Measurements from ENCODE around the gene ABLIM1.

ABLIM1 gene

DNA sequence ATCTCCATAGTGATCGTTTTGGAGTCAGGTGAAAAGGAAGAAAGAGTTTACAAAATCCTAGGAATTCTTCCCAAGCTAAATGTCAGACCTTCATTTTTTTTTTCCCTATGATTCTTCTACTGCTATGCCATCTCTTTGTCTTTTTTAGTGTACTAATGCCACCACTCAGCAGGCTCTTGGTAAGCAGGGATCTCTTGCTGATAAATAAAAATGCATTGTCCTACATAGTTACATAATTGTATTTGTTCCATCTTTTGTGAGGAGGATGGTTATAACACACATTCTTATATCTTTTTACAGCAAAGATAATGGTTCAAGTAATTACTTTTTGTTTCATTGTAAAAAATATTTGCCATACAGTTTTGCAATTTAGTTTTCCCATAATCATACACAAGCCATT lies 217.0 kb downstream of the ABLIM1 start:
- no peak for DNase-seq

DNA sequence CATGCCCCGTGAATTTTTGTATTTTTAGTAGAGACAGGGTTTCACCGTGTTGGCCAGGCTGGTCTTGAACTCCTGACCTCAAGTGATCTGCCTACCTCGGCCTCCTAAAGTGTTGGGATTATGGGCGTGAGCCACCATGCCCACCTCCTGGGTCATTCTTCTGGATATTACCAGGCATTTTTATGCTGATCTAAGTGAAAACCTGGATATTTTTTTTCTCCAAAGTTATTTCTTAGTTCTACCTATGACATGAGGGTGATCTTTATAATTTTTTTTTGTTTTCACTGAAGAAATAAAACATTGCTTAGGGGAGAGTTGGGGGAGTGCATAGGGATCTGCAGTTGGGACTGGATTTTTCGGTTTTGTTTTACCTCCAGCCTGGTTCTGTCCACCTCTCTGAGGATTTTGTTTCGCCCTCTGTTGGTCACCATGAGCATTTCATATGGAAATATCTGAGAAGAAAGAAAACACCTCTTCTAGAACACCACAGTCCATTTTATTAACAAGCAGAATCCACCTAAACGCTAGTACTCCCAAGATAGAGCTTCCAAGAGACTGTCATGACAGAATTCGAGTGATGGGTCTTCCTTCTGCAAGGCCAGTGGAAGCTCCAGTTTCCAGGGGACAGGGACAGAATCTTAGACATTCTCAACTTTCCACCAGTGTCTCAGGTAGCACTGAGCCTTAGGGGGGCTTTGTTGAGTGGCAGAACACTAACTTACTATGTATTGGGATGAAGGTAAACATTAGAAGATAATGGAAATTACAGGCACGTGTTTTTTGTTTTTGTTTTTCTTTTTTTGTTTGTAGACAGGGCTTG lies 220.4 kb downstream of the ABLIM1 start:
- DNase-seq: no peak

DNA sequence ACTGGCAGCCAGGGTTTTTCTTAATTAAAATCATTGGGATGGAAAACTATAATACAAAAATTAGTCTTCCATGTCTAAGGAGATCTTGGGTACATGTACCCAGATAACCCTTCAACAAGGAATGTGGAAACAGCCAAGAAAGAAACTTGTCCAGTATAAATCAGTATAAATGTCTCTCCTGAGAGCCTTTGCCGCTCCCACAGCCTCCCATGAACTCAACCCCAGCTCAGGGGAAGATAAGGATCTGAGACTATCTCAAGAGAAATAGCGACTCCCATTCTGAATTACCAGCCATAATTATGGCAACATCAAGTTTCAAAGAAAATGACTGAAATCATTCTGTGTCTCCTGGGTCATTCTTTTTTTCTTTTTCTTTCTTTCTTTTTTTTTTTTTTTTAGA lies 221.1 kb downstream of the ABLIM1 start:
- DNase-seq: no peak

DNA sequence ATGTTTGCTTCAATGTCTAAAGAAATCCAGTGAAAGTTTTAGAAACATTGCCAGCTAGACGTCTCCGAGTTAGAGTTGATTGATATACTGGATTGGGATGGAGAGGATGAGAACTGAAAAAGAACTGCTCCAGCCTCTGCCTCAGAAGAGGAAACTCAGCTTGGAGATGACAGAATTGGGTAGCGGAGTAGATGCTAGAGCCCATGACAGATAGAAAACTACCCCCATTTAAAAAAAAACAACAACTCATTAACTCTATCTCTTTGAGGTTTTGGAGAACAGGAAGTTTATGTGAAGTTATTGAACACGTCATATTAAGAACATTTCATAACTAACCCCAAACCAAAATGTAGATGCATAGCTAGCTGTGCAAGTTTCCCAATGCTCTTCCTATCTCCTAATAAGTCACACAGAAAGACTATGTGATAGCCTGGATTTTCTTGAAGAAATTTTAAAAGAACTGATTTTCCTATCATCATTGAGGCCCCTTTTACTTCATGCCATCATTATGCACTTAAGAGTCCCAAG lies 225.4 kb downstream of the ABLIM1 start:
- no peak for DNase-seq

DNA sequence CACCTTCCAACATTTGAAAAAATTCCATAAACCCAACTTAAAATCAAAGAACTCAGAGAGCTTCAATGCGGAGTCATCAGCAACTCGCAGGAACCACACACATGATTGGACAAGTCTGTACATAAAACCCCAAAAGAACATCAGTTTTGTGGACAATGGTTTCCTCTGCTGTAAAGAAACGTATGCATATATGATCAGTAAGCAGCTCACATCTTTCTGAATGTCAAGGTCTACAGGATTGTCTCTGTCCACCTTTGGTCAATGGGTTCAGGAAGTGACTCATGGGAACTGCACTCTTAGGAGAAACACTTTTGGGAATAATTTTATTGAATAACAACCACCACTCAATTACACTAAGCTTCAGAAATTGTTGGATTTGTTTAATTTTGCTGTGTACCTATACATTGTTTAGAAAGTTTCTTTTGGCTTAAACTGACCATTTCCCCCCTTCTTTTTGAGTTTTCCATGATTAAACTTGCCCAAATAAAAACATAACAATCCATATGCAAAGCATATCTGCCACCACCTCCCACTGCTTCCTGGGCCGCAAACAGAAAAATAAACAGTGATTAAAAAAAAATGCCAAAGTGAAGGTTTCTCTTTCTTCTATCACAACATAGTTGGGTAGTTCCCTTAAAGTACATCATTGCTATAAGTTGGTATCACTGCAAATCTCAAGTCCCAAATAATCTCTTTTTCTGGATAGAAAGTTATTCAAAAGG lies 226.5 kb downstream of the ABLIM1 start:
- DNase-seq: no peak

DNA sequence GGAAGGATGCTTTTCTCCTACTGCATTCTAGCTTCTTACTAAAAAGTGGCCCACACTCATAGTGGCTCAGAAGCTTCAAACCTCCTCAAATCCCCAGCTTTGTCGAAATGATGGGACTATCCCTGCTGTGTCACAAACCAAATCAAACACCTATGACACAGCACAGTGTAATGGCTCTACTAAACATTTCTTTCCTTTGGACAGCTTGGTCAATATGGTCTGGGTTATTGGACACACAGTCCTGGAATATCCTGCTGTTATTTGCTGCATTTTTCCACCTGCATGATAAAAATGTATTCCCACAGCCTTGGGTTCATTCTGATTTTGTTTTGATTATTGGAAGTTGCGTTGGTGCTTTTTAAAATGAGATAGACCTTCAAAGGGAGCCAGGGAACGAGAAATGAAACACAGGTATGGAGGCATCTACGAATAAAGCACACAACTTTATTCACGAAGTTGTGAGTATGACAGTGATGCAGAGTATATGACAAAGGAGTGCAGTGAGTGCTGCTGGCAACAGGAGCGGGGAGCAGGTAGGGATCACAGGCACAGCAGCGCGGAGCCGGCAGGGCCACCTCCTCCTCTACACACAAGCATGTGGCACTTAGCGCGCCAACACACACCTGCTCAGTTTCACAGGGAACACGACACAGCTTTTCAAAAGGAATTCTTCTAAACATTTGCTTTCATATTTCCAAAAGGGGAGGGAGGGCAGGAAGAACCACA lies 227.2 kb downstream of the ABLIM1 start:
- DNase-seq: no peak

DNA sequence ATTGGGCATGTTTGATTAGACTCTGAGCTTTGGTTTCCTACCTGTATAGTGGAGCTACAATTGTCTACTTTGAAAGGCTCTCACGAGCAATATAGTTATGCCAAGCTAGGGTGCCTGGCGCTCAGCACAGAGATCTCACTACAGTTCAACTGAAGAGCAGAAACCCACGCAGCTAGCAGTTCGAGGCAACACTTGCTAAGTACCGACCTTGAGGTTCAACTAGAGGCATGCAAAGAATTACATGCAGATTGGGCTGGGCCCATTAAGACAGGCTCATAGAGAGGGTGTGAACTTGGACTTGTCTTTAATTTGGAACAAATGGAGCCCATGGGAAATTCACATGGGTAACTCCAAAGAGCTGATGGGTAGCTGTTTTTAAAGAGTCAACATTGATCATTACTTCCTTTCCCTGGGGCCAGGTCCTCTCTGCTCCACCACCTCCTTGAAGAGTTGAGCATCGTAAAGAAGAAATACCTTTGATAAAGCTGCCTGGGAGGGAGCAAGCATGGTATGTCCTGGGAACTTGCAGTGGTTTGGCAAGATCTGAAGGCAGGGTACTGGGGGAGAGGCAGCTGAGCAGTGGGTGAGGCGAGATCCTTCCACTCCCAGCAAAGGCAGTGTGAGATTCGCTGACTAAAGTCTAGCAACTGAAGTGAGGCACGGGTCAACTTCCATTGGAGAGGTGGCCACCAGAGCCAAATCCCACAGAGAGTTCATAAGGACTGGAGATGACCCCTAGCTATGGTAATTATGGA lies 228.3 kb downstream of the ABLIM1 start:
- DNase-seq: no peak

DNA sequence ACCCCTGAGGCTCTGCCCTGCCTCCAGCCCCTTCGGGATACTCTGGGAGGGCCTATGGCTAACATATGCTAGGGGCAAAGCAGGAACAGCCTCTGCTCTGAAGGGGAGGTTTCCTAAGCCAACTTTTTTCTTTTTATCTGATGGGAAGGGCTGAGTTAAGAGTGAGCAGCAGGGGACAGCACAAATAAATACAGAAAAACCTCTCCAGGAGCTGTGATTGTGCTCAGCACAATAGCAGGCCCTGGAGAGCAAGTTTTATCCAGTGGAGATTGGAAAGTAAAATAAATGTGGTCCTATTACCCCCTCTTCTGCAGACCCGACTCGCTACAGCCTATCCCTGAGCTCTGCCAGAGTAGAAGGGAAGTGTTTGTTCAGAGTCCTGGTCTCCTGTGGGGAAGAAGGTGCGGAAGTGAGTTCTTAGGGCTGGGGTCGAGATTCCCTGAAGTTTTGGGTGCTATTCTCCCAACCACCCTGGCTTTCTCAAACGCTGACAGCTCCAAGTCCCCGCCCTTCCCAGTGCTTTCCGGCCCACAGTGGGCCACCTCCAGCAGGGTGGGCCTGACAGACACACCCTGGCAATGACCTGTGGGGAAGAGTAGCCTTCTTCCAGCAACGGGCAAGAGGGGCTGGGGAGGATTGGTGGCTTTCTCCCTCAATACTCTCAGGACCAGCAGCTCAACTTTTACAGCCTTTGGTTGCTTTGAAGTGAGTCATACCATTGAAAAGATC lies 230.8 kb downstream of the ABLIM1 start:
- no peak for DNase-seq

DNA sequence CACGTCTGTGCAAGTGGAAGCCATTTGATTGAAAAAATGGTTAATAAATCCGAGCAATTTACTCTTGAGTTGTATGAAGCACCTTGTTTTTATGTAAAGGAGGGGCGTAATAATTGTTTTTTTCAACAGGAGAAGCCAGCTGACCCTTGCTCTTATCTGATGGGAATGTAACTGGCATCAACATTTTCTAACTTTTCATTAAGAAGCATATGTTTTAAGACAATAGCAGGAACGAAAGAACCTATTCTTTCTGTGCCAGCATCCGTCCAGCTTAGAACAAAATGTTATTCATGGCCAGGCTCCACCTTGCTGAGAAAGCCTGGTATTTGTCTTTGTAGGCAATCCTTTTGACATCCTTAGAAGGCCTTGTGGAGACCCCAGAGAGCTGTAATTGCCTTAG lies 231.6 kb downstream of the ABLIM1 start:
- DNase-seq: no peak

DNA sequence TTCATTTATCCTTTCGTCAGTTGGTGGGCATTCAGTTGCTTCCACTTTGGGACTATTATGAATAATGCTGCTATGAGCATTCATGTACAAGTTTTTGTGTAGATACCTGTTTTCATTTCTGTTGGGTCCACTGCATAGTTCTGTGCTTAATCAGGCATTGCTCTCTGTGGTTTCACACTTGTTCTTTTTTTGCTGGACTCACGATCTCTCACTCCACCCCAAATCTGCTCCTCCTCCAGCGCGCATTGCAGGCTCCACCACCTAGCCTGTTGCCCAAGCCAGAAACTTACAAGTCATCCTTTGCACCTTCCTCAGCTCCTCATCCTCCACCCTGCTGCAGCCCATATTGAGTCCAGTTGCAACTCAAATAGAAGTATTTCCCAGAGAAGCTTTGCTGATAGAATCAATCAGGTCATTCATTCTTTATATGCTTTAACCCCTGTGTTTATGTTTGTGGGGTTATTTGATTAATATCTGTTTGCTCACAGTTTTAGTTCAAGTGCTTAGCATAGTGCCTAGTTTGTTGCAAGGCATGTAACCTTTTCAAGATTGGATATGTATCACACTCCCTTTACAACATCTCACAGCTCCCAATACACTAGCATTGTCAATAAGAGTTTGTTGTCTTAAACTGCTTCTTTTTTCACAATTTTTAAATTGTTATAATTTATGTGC lies 237.1 kb downstream of the ABLIM1 start:
- no peak for DNase-seq

DNA sequence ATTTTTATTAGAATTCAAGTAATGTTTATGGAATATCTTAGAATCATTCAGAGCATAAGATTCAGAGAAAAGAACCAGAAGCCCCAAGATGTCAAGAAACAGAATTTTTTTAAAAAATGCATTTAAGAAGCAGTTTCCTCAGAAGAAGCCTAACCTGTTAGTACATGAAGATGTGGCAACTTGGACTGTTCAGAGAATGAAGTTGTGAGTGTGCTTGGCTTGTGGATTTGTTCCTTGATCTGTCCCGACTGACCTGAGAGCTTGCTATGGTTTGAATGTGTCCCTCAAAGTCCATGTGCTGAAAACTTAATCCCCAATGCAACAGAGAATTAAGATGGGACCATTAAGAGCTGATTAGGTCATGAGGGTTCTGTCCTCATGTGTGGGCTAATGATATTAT lies 240.0 kb downstream of the ABLIM1 start:
- DNase-seq: no peak

DNA sequence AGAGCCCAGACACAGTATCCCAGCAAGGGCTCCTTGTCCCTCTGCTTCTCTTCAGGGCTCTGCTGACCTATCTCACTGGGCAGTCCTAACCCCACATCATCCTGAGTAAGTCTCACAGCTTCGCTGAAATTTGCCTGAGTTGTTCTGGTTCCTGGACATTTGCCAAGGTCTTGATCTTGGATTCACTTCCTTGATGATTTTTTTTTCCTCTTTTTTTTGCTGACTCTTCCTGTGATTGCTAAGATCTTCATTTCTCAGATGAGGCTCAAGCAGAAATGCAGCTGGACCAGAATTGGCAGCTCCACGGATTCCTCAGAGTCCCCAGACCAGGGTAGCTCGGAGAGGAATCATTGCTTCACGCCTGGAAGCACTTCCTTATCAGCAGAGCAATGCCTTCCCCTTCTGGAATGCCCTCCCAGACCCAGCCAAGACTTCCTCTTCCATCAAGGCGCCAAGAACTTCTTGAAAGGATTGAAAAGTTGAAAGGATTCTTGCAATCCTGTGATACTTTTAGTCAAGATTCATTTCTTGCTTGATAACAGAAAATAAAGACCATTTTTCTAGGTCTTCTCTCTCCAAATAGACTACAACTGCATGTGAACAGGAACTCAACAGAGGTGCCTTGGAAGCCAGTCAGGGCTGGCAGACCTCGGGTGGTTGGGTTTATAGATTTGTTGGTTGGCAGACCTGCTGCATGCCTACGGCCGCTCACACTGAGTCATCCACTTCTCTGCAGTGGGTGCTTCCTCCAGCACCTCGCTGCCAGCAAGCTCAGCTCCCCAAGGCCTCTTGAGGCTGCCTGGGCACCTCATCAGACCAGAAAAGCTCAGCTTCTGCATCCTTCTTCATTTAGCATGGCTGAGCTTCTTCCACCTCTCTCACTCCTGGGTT lies 244.9 kb downstream of the ABLIM1 start:
- no peak for DNase-seq

DNA sequence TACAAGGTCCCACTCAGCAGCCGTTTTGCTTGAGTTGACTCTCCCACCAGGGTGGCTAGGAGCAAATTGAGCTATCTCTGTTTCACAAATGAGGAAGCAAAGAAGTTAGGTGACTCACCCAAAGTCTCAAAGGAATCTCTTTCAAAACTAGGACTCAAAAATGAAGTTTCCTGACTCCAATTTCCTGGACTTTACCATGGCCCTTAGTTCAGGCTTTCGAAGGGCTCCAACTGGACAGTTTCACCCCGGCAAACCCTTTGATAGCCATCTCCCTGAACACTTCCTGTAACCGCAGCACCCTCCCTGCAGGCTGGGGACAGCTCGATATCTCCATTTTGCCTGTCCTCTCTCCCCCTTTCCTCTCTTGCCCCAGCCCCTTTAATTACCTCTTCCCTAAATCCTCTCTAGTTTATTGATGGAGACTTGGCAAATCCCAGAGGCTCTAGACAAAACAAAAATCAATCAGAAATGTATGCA lies 249.1 kb downstream of the ABLIM1 start:
- no peak for DNase-seq

DNA sequence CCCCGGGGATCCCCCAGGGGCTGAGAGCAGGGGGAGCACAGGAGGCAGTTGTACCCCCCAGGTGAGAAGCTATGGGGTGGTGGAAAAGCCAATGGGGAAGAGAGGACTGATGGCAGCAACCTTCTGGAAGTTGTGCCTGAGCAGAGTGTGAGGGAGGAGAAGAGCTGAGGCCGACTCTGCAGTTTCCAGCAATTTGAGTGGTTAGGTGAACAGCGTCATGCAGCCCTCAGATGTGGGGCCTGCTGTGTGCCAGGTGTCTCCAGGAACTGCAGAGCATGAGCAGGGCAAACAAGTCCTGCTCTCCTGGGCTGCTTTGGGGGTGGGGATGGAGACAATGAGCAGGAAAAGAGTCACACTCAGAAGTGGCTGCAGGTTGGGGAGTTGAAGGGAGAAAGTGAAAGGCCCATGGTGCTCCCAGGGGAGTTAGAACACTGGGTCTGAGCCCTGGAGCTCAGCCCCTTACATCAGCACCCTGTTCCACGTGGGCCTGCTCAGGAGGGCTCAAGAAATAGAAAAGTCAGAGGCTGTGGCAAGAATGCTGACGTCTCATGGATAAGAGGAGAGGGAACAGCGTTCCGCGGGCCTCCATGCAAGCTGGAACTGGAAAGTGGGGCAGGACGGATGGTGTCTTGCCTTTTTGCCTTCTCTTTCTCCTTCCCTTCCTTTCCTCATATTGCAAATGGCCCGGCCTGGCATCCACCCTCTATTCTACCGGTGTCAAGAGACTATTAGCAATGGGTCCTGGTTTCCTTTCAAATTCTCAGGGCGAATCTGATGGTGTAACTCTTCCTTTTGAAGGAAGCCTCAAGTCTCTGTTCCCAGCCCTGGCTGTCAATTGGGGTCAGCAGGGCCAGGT lies 249.7 kb downstream of the ABLIM1 start:
- DNase-seq: no peak

DNA sequence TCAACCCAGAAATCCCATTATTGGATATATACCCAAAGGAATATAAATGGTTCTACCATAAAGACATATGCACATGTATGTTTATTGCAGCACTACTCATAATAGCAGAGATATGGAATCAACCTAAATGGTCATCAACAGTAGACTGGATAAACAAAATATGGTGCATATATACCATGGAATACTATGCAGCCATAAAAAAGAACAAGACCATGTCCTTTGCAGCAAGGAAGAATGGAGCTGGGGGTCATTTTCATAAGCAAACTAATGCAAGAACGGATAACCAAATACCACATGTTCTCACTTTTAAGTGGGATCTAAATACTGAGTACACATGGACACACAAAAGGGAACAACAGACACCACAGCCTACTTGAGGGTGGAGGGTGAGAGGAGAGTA lies 251.6 kb downstream of the ABLIM1 start:
- DNase-seq: no peak

DNA sequence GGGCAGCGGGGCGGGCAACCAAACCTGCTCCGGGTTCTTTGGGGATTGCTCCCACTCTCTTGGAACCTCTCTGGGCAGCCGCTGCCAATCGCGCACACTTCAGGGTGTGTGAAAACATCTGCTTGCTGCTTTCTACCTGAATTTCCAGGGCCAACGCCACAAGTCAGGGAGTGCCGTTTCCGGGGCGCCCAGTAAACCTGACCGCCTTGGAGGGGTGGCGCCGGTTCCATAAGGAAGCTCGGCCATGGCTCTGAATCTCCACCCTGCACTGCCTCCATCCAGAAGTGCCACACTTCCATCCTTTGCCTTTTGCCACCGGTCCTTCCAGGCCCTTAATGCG lies 253.1 kb downstream of the ABLIM1 start:
- DNase-seq: no peak

DNA sequence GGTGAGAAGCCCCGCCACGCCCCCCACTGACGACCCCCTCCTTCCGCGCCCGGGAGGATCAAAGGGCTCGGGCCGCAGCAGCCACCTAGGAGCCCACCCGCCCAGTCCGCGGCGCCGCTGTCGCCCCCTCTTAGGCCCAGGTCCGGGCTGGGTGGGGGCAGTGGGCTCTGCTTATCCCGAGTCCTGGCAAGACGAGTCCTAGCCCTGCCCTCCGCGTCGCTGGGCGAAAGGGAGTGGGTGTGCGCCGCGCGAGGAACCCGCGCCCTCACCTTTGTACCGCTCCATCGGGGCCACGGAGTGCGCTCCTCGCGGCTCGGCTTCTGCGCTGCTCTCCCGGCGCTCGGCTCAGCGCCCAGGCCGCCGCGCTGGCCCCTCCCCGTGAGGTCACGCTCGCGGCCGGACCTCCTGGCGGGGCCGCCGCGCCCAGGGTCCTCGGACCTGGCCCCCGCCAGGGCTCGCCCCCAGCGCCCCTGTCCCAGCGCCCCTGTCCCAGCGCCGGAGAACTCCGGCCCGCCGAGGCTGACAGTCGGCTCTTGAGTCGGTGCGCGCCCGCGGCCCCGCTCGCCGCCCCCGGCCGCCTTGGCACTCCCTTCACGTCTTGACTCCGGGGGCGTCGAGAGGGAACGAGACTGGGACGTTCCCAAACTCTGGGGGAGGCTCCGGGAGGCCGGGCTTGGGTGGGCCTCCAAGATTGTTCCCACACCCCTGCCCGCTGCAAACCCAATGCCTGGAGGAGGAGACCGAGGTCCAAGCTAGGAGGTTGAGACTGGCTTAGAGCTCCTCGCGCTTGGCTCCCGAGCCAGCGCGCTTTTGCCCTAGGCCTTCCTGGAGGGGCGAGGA lies 253.7 kb downstream of the ABLIM1 start, which contains the start of gene AFAP1L2:
AFAP1L2 (minus strand) TSS at position 332 of the 840 bp plus-strand sequence; CDS start at position 285, 47 bp downstream.
- no peak for DNase-seq

DNA sequence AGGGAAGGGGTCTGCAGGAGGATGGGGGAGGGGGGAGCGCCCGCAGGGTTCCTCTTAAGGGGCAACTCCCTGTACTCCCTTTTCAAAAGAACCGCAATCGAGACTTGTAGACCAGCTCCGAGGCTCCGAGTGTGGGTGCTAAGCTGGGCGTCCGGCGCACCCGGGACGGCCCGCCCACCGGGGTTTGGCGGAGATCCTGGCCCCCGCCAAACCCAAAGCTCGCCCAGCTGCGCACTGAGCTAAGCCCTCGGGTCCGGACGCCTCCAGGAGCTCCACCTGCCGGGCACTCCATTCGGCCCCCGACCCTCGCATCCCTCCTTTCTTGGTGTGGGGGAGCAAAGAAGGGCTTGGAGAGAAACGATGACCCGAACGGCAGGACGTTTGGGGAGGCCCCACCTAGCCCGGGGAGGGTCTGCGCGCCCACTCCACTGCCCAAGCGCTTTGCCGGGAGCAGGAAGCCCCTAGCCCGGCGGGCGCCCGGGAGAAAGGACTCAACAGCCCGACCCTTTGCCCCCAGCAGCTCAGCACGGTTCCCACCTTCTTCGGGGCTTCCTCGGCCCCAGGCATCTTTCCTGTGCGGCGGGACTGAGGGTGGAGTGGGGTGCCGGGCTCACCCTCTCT lies 254.4 kb downstream of the ABLIM1 start:
- DNase-seq: no peak

All from NCI-H2081 treated with DMSO at 0.1 percent for 48 hours (cell line).